Measurements from ENCODE around the gene RHEBL1. TPM values are rescaled to one million over a fixed set of nuclear protein-coding genes. Genes with fewer than 3 reads are reported as not detected.

RHEBL1 gene
- total RNA-seq, 6 donors from 2014 or later = 0.97 to 1.4 (median 1.2) TPM; not detected in 2

GRCh38 chr12:49020441-49020840 is 49.3 kb downstream of the RHEBL1 start:
- peak overlapping the region in 2 of 4 donors; percentile 91 to 97 for H3K27ac ChIP-seq

GRCh38 chr12:49019443-49020324 is 50.1 kb downstream of the RHEBL1 start:
- H3K27ac ChIP-seq = peak overlapping the region; percentile 91 to 97 (median 96)
- H3K36me3 ChIP-seq = peaks cover 20 to 41% (median 35%) of the 10 kb centered on the region in 4 donors
- WGBS, 2 donors = 62 to 66% methylated on average over 10 of the region's 10 CpGs
- H3K4me3 ChIP-seq = peak overlapping the region in 2 of 4 donors; percentile 83 to 90
- DNase-seq (no peak), ATAC-seq (ENCODE audit: low FRiP score in 2 of 2) (peak in 1 of 2 donors; percentile 30)
- H3K9me3 ChIP-seq = no peaks in the 10 kb centered on the region
- TF ChIP-seq POLR2AphosphoS5 (IDR thresholded peaks at IDR 0.05) (no peak), POLR2A (IDR thresholded peaks at IDR 0.05) (no peak), EP300 (IDR thresholded peaks at IDR 0.05) (no peak), CTCF (IDR thresholded peaks at IDR 0.05) (no peak)
- H3K4me1 ChIP-seq = peaks cover 5 to 23% (median 19%) of the 10 kb centered on the region in 4 donors
- no peaks in the 10 kb centered on the region for H3K27me3 ChIP-seq

More at GRCh38 chr12:49020441-49020840, 49.3 kb downstream of the RHEBL1 start:
- no peak for DNase-seq
- TF ChIP-seq POLR2A (IDR thresholded peaks at IDR 0.05) (no peak), CTCF (IDR thresholded peaks at IDR 0.05) (no peak), EP300 (IDR thresholded peaks at IDR 0.05) (no peak), POLR2AphosphoS5 (IDR thresholded peaks at IDR 0.05) (no peak)
- Histone ChIP-seq H3K36me3 (peaks cover 27 to 49% (median 43%) of the 10 kb centered on the region in 4 donors), H3K4me3 (no peak overlapping the region), H3K9me3 (no peaks in the 10 kb centered on the region), H3K4me1 (peaks cover 5 to 23% (median 19%) of the 10 kb centered on the region in 4 donors), H3K27me3 (no peaks in the 10 kb centered on the region)
- no peak for ATAC-seq (ENCODE audit: low FRiP score in 2 of 2)
- WGBS, 2 donors = 84 to 87% methylated on average over 5 to 6 of the region's 6 CpGs

GRCh38 chr12:49019120-49019430 is 50.7 kb downstream of the RHEBL1 start:
- H3K27me3 ChIP-seq = no peaks in the 10 kb centered on the region
- peak overlapping the region in 3 of 4 donors; percentile 57 to 90 (median 83) for H3K4me3 ChIP-seq
- WGBS, 2 donors = 4% methylated on average over 8 of the region's 8 CpGs
- no peak for DNase-seq
- H3K27ac ChIP-seq = peak overlapping the region; percentile 91 to 97 (median 96)
- peaks cover 17 to 35% (median 29%) of the 10 kb centered on the region in 4 donors for H3K36me3 ChIP-seq
- peaks cover 5 to 23% (median 19%) of the 10 kb centered on the region in 4 donors for H3K4me1 ChIP-seq
- peak; percentile 13 to 47 for ATAC-seq (ENCODE audit: low FRiP score in 2 of 2)
- H3K9me3 ChIP-seq = no peaks in the 10 kb centered on the region
- no peak for TF ChIP-seq CTCF (IDR thresholded peaks at IDR 0.05)
- no peak for TF ChIP-seq POLR2AphosphoS5 (IDR thresholded peaks at IDR 0.05)
- no peak for TF ChIP-seq EP300 (IDR thresholded peaks at IDR 0.05)
- no peak for TF ChIP-seq POLR2A (IDR thresholded peaks at IDR 0.05)

GRCh38 chr12:49018261-49019119 is 51.3 kb downstream of the RHEBL1 start, which contains the start of gene PRKAG1:
Gene PRKAG1 (minus strand): TSS chr12:49018776. CDS start chr12:49018740, 36 bp downstream.
- Histone ChIP-seq H3K36me3 (peaks cover 17 to 29% (median 24%) of the 10 kb centered on the region in 4 donors), H3K9me3 (no peaks in the 10 kb centered on the region), H3K4me1 (peaks cover 5 to 26% (median 19%) of the 10 kb centered on the region in 4 donors), H3K4me3 (peak within 1 kb of the TSS; percentile 40 to 90 (median 70)), H3K27me3 (no peaks in the 10 kb centered on the region), H3K27ac (peak within 1 kb of the TSS; percentile 91 to 97 (median 96))
- peak; percentile 38 to 54 (median 49) for TF ChIP-seq CTCF (IDR thresholded peaks at IDR 0.05)
- peak; percentile 93 to 99 for TF ChIP-seq POLR2AphosphoS5 (IDR thresholded peaks at IDR 0.05)
- TF ChIP-seq EP300 (IDR thresholded peaks at IDR 0.05) = peak in 2 of 4 donors; percentile 83
- peak; percentile 59 to 95 (median 89) for TF ChIP-seq POLR2A (IDR thresholded peaks at IDR 0.05)
- DNase-seq = peak; percentile 97 to 99
- 0 to 1% methylated on average over 40 to 57 of the region's 59 CpGs for WGBS, 2 donors
- ATAC-seq (ENCODE audit: low FRiP score in 2 of 2) = peak; percentile 97

All from upper lobe of left lung (tissue), 6 donors.